SJCRH30 (cell line): Measurements from ENCODE around the gene ANTKMT. TPM values are rescaled to one million over a fixed set of nuclear protein-coding genes. Genes with fewer than 3 reads are reported as not detected.
"Not testable (repeated sequence)": the region's sequence is repeated elsewhere in the genome, so short reads cannot be mapped to it uniquely, and the experiment has no call there.

ENCODE experiments used
- DNase-seq, 2 experiments: peaks; one replicate each; pipeline ENCODE4 v3.0.0-alpha.2; 2015 to 2020
- H3K27ac ChIP-seq: fragments of 250-450 bp; sonication (Bioruptor Pico); 2 replicates; pipeline ENCODE4 v1.5.1; 2020; ENCODE audit warnings: mild to moderate bottlenecking, moderate library complexity
- H3K27me3 ChIP-seq: fragments of 250-450 bp; sonication (Bioruptor Pico); 2 replicates; pipeline ENCODE4 v1.5.1; 2020; ENCODE audit warnings: mild to moderate bottlenecking, moderate library complexity
- H3K36me3 ChIP-seq: fragments of 250-450 bp; sonication (Bioruptor Pico); 2 replicates; pipeline ENCODE4 v1.5.1; 2020; ENCODE audit warnings: mild to moderate bottlenecking, moderate library complexity
- H3K4me1 ChIP-seq: fragments of 250-450 bp; sonication (Bioruptor Pico); 2 replicates; pipeline ENCODE4 v1.5.1; 2020; ENCODE audit warnings: mild to moderate bottlenecking, moderate library complexity
- H3K4me3 ChIP-seq: fragments of 250-450 bp; sonication (Bioruptor Pico); 2 replicates; pipeline ENCODE4 v1.5.1; 2020; ENCODE audit warnings: mild to moderate bottlenecking, moderate library complexity
- H3K9me3 ChIP-seq: fragments of 250-450 bp; sonication (Bioruptor Pico); replicated peaks from 2 replicates; pipeline ENCODE4 v1.5.1; 2020; ENCODE audit warnings: mild to moderate bottlenecking, moderate library complexity
- total RNA-seq: library from RNA; depleted of rRNA; stranded (reverse); fragments of >200 nt; shearing (Covaris generic); gene quantifications from 2 replicates; pipeline ENCODE4 v1.2.3, GENCODE V29; 2014

The ANTKMT gene
- total RNA-seq, 1 experiment from 2014 or later: 11.7 TPM

- H3K4me1 ChIP-seq: peaks cover 4% of the 10 kb centered on the region; the same call in 1 of the 2 replicates
- H3K27me3 ChIP-seq: no peaks in the 10 kb centered on the region
- no peak overlapping the region for H3K4me3 ChIP-seq
- DNase-seq: peak in 1 of 2 experiments; percentile 1
- 0 out of 2 replicates have a peak, but pooled peaks cover 2% of the 10 kb centered on the region for H3K36me3 ChIP-seq
- no peak overlapping the region for H3K27ac ChIP-seq
- H3K9me3 ChIP-seq: no peaks in the 10 kb centered on the region
Measured at GRCh38 chr16:732332-732731, 11.4 kb downstream of the ANTKMT start.

- Histone ChIP-seq H3K4me1 (peaks cover 3% of the 10 kb centered on the region; the same call in 1 of the 2 replicates), H3K27me3 (no peaks in the 10 kb centered on the region), H3K27ac (no peak overlapping the region), H3K4me3 (no peak overlapping the region), H3K36me3 (0 out of 2 replicates have a peak, but pooled peaks cover 2% of the 10 kb centered on the region), H3K9me3 (no peaks in the 10 kb centered on the region)
- DNase-seq: no peak
Measured at GRCh38 chr16:732936-733335, 12.0 kb downstream of the ANTKMT start.

- 0 out of 2 replicates have a peak, but pooled peaks cover 2% of the 10 kb centered on the region for H3K36me3 ChIP-seq
- DNase-seq: peak in 1 of 2 experiments; percentile 40
- H3K27ac ChIP-seq: no peak overlapping the region
- H3K4me3 ChIP-seq: no peak overlapping the region
- no peaks in the 10 kb centered on the region for H3K9me3 ChIP-seq
- peaks cover under 1% of the 10 kb centered on the region; the same call in 1 of the 2 replicates for H3K4me1 ChIP-seq
- no peaks in the 10 kb centered on the region for H3K27me3 ChIP-seq
Measured at GRCh38 chr16:733382-734207, 12.6 kb downstream of the ANTKMT start.

GRCh38 chr16:734208-734980, 13.4 kb downstream of the ANTKMT start:
- no peak overlapping the region for H3K27ac ChIP-seq
- H3K9me3 ChIP-seq: no peaks in the 10 kb centered on the region
- H3K27me3 ChIP-seq: no peaks in the 10 kb centered on the region
- H3K4me3 ChIP-seq: no peak overlapping the region
- H3K36me3 ChIP-seq: 0 out of 2 replicates have a peak, but pooled peaks cover 2% of the 10 kb centered on the region
- no peak for DNase-seq
- no peaks in the 10 kb centered on the region for H3K4me1 ChIP-seq

GRCh38 chr16:734981-735881, 14.3 kb downstream of the ANTKMT start:
- Histone ChIP-seq H3K4me3 (no peak overlapping the region), H3K27me3 (no peaks in the 10 kb centered on the region), H3K9me3 (no peaks in the 10 kb centered on the region), H3K4me1 (no peaks in the 10 kb centered on the region), H3K36me3 (0 out of 2 replicates have a peak, but pooled peaks cover 2% of the 10 kb centered on the region), H3K27ac (no peak overlapping the region)
- peak in 1 of 2 experiments; percentile 1 for DNase-seq

DNA sequence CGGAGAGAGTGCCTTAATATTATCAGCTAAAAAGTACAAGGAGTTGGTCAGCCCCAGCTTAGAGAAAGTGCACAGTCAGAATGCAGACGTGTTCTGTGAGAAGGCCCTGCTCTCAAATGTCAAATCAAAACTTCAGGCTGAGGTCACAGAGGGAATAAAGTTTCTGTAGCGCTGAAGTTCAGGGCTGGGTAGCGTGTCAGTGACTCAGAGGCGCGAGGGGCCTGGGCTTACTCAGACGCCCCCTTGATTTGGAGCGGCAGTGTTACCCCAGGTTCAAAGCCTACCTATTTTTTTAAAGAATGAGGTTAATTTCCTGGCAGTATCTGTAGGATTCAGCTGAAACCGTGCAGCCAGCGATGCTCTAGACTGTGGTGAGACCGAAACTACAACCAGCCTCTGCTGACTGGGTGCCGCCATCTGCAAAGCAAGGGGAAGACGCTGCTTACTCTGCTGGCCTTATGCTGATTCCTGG, 15.1 kb downstream of the ANTKMT start:
- no peak overlapping the region for H3K4me3 ChIP-seq
- no peaks in the 10 kb centered on the region for H3K27me3 ChIP-seq
- no peaks in the 10 kb centered on the region for H3K9me3 ChIP-seq
- no peak for DNase-seq
- H3K27ac ChIP-seq: no peak overlapping the region
- H3K36me3 ChIP-seq: 0 out of 2 replicates have a peak, but pooled peaks cover 2% of the 10 kb centered on the region
- H3K4me1 ChIP-seq: no peaks in the 10 kb centered on the region

DNA sequence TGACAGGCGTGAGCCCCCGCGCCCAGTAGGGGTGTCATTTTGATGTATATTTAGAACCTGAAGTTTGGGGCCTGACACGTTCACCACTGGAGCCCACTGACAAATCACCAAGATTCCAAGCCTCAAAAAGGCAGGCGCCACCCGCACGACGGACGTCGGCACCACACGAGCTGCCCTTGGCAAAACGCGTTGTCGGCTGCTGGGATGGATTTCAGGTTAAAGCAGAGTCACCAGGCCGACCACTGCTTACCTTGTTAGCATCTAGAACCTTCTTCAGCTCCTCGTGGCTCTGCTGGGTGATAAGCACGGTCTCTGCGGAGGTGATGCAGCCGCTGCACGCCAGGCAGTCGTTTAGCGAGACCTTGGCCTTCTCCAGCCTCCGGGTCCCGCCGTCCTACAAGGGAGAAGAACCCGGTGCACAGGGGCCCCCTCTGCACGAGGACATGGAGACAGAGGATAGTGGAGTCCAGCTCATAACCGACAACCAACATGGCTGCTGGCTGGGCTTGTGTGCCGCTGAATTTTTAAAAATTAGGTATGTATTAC, 16.1 kb downstream of the ANTKMT start:
- H3K4me1 ChIP-seq: no peaks in the 10 kb centered on the region
- no peak for DNase-seq
- H3K27ac ChIP-seq: no peak overlapping the region
- H3K27me3 ChIP-seq: no peaks in the 10 kb centered on the region
- H3K9me3 ChIP-seq: no peaks in the 10 kb centered on the region
- no peak overlapping the region for H3K4me3 ChIP-seq
- H3K36me3 ChIP-seq: 0 out of 2 replicates have a peak, but pooled peaks cover 2% of the 10 kb centered on the region

DNA sequence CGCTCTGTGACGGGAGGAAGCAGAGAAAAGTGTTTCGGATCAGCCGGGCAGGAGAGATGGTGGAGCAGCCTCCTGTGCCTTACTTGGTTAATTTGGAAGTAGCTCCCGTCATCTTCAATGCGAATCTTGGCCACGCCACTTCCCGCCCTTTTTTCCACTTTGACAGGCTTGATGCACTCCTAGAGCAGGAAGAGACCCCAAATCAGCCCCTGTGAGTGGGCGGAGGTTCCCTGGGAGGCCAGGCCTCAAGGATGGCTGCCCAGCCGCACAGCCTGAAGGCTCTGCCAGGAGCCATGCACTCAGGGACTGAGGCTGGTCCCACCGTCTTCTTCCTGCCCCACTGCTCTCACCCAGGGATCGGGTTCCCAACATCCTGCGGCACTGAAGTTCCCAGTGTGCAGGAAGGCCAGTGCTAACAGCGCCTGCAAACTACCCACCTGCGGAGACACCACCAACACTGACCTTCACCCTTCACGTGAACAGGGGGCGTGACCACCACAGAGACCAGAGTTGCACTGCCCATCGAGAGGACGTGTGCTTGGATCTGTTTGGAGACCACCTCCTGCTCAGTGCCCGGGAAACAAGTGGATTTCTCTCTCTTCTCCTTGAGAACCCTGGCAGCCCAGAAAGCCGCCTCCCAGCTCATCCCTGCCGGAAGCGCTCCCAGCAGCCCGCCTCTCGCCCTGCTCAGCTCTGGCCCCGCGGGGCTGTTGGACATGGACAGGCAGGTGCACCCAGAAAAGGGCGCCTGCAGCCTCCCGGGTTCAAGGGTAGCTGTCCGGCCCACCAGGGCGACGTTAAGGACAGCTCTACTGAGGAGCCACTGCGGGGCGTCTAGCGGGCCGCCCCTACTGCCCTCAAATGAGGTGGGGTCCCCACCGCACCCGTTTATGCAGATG, 18.9 kb downstream of the ANTKMT start:
- Histone ChIP-seq H3K4me3 (peak overlapping the region; percentile 85), H3K4me1 (no peaks in the 10 kb centered on the region), H3K27ac (no peak overlapping the region), H3K27me3 (no peaks in the 10 kb centered on the region; the same call in 1 of the 2 replicates), H3K9me3 (no peaks in the 10 kb centered on the region), H3K36me3 (no peaks in the 10 kb centered on the region)
- peak; percentile 1 to 33 for DNase-seq

DNA sequence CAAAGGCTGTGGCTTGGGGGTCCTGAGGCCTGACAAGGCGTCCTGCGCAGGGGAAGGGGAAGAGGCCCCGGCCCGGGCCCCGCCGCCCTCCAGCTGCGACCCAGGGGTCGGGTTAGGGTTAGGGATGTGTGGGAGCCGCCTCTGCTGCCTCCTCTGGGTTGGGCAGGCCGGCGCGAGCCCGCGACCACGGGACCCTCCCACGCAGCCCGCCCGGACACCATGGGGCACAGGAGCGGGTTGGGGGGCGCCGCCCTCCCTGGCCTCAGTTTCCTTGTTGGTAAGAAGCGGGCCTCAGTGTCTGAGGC, 19.5 kb downstream of the ANTKMT start:
- peak overlapping the region; percentile 85 for H3K4me3 ChIP-seq
- H3K36me3 ChIP-seq: no peaks in the 10 kb centered on the region
- no peaks in the 10 kb centered on the region; the same call in 1 of the 2 replicates for H3K27me3 ChIP-seq
- DNase-seq: no peak
- H3K9me3 ChIP-seq: no peaks in the 10 kb centered on the region
- peak overlapping the region; percentile 56 for H3K27ac ChIP-seq
- H3K4me1 ChIP-seq: no peaks in the 10 kb centered on the region

DNA sequence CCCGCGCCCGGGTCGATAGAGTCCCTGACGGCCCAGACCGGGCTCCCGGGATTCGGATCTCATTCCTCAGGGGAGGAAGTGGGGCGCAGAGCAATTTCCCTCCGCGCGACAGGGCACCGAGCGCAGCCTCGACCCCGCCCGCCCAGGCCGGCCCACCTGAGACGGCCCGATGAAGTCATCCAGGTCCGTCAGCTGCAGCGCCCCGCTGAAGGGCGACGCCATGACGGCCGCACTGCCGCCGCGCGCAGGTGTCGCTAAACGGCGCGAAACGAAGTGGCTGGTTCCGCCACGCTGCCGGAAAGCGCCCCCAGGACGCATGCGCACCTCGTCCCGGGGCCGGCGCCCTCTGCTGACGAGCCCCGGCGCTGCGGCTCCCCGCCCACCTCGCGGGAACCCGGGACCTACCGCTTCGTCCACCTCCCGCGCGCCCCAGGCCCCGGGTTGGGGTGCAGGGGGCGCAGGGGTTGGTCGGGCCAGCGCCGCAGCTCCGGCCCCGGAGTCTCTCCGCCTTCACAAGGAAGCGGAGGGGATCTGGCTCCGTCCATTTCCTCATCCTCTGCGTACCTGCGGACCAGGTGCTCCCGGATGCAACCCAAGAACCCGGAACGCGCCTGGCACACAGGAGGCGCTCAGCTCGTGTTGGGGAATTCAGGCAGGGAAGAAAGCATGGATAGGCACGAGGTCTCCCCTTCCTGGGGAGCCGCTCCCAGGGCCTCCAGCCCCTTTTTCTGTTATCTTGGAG, 20.0 kb downstream of the ANTKMT start, which contains the start of gene CIAO3:
Gene CIAO3 (minus strand): TSS at position 234 of the 742 bp plus-strand sequence. CDS start 12 bp downstream, at position 222.
- Histone ChIP-seq H3K36me3 (no peaks in the 10 kb centered on the region), H3K27ac (peak within 1 kb of the TSS; percentile 56), H3K27me3 (no peaks in the 10 kb centered on the region; the same call in 1 of the 2 replicates), H3K4me3 (peak within 1 kb of the TSS; percentile 85), H3K9me3 (no peaks in the 10 kb centered on the region), H3K4me1 (no peaks in the 10 kb centered on the region)
- DNase-seq: peak; percentile 88 to 91

- no peaks in the 10 kb centered on the region for H3K9me3 ChIP-seq
- H3K27ac ChIP-seq: no peak overlapping the region
- DNase-seq: no peak
- H3K27me3 ChIP-seq: peaks cover 3% of the 10 kb centered on the region; the same call in 1 of the 2 replicates
- no peak overlapping the region for H3K4me3 ChIP-seq
- no peaks in the 10 kb centered on the region for H3K4me1 ChIP-seq
- H3K36me3 ChIP-seq: no peaks in the 10 kb centered on the region
Measured at GRCh38 chr16:741986-742629, 21.2 kb downstream of the ANTKMT start.

- H3K9me3 ChIP-seq, H3K36me3 ChIP-seq, H3K27ac ChIP-seq, H3K4me1 ChIP-seq, H3K4me3 ChIP-seq, H3K27me3 ChIP-seq, DNase-seq: not testable (repeated sequence)
Measured at GRCh38 chr16:742894-743293, 21.9 kb downstream of the ANTKMT start.
